ENCODE measurements around the gene TGFA. TPM values are rescaled to one million over a fixed set of nuclear protein-coding genes. Genes with fewer than 3 reads are reported as not detected.

TGFA gene
- polyA plus RNA-seq, 1 donor (not counting 4 experiments of a cell fraction or from before 2014, with no cell fraction given) = 51.7 TPM

DNA sequence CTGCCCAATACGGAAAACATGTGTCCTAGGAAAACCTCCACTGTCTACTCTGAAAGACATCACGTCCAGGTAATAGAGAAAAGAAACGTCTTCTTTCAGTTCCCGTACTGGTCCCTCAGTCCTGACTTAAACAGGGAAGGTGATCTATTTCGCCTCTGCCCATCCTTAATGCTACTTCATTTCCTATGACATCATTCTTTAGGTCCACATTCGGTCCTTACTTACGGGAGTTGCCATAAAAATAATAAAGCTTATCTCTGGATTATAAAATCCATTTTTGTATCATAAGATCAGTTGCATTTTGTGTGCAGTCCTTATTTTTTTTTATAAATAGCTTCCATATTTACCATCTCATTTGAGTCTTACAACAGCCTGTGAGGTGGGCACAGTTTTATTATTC, 3.7 kb downstream of the TGFA start:
- Histone ChIP-seq H3K9me1 (ENCODE audit: control insufficient read depth, extremely low read depth, insufficient read depth, low read length) (peaks cover 7% of the 10 kb centered on the region), H3K36me3 (ENCODE audit: control insufficient read depth in 2 of 2, extremely low read depth in 1 of 2, insufficient read depth in 2 of 2, low read length in 2 of 2) (peaks cover 0 to 11% of the 10 kb centered on the region in 2 experiments), H2AFZ (ENCODE audit: control insufficient read depth, low read length) (no peak overlapping the region), H3K9ac (ENCODE audit: control insufficient read depth, extremely low read depth, insufficient read depth, low read length) (no peak overlapping the region), H3K79me2 (ENCODE audit: control insufficient read depth, insufficient read depth, low read length) (peaks cover 91% of the 10 kb centered on the region), H3K27ac (ENCODE audit: control insufficient read depth, insufficient read depth, low read length) (no peak overlapping the region), H4K20me1 (ENCODE audit: control insufficient read depth, extremely low read depth, insufficient read depth, low read length) (peaks cover 16% of the 10 kb centered on the region), H3K27me3 (ENCODE audit: control insufficient read depth, extremely low read depth, insufficient read depth, low read length) (no peaks in the 10 kb centered on the region), H3K4me3 (ENCODE audit: control insufficient read depth in 2 of 3, extremely low read depth in 1 of 3, insufficient read depth in 2 of 3, low read depth in 1 of 3, low read length in 3 of 3) (no peak overlapping the region), H3K4me2 (ENCODE audit: control insufficient read depth, extremely low read depth, insufficient read depth, low read depth, low read length) (peak overlapping the region; percentile 47), H3K9me3 (ENCODE audit: control insufficient read depth, low read depth, low read length) (no peaks in the 10 kb centered on the region), H3K4me1 (ENCODE audit: control insufficient read depth, extremely low read depth, insufficient read depth, low read length) (peaks cover 40% of the 10 kb centered on the region)
- no peak for FAIRE-seq
- no peak for DNase-seq (ENCODE audit: low read depth, low spot score)
- no peak for TF ChIP-seq EZH2 (IDR thresholded peaks at IDR 0.05; ENCODE audit: low read length)
- dilution Hi-C loops (cut with MboI; ENCODE audit: extremely low pct_ligation_motif_present, low sequenced_read_pairs) = no loop called here

DNA sequence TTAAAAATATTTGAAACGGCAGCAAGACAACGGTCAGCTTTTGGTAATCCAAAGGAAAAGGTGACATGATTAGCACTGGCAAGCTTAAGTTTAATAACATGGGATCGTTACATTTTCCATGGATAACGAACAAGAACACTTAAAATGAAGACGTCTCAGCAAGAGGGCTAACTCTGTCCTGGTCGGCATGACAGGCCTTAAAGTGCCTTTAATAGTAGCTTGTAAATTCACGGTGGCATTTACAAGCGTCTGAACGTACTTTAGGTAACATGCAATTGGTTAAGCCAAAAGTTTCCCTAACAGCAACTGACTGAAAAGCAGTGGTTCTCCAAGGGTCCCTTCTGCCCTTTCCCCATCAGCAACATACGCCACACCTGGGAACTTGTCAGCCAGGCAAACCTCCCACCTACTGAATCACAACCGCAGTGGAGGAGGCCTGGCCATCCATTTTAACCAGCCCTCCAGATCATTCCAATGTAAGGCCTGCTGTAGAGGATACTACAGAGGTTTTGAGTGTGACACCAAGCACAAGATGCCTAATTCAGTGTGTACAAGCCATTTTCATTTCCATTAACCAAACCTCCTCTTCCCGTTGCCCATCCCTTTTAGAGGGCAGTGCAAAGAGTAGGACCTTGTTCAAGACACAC, 4.4 kb downstream of the TGFA start:
- peaks cover 0 to 11% of the 10 kb centered on the region in 2 experiments for H3K36me3 ChIP-seq (ENCODE audit: control insufficient read depth in 2 of 2, extremely low read depth in 1 of 2, insufficient read depth in 2 of 2, low read length in 2 of 2)
- no peak overlapping the region for H3K27ac ChIP-seq (ENCODE audit: control insufficient read depth, insufficient read depth, low read length)
- H3K9me1 ChIP-seq (ENCODE audit: control insufficient read depth, extremely low read depth, insufficient read depth, low read length) = peaks cover 7% of the 10 kb centered on the region
- H4K20me1 ChIP-seq (ENCODE audit: control insufficient read depth, extremely low read depth, insufficient read depth, low read length) = peaks cover 19% of the 10 kb centered on the region
- H2AFZ ChIP-seq (ENCODE audit: control insufficient read depth, low read length) = no peak overlapping the region
- no peaks in the 10 kb centered on the region for H3K9me3 ChIP-seq (ENCODE audit: control insufficient read depth, low read depth, low read length)
- DNase-seq (ENCODE audit: low read depth, low spot score) (no peak), FAIRE-seq (peak; percentile 44)
- H3K79me2 ChIP-seq (ENCODE audit: control insufficient read depth, insufficient read depth, low read length) = peaks cover 92% of the 10 kb centered on the region
- H3K27me3 ChIP-seq (ENCODE audit: control insufficient read depth, extremely low read depth, insufficient read depth, low read length) = no peaks in the 10 kb centered on the region
- H3K4me1 ChIP-seq (ENCODE audit: control insufficient read depth, extremely low read depth, insufficient read depth, low read length) = peaks cover 32% of the 10 kb centered on the region
- dilution Hi-C loops (cut with MboI; ENCODE audit: extremely low pct_ligation_motif_present, low sequenced_read_pairs) = no loop called here
- H3K4me2 ChIP-seq (ENCODE audit: control insufficient read depth, extremely low read depth, insufficient read depth, low read depth, low read length) = peak overlapping the region; percentile 47
- no peak overlapping the region for H3K4me3 ChIP-seq (ENCODE audit: control insufficient read depth in 2 of 3, extremely low read depth in 1 of 3, insufficient read depth in 2 of 3, low read depth in 1 of 3, low read length in 3 of 3)
- no peak overlapping the region for H3K9ac ChIP-seq (ENCODE audit: control insufficient read depth, extremely low read depth, insufficient read depth, low read length)
- TF ChIP-seq, protein P1, sequence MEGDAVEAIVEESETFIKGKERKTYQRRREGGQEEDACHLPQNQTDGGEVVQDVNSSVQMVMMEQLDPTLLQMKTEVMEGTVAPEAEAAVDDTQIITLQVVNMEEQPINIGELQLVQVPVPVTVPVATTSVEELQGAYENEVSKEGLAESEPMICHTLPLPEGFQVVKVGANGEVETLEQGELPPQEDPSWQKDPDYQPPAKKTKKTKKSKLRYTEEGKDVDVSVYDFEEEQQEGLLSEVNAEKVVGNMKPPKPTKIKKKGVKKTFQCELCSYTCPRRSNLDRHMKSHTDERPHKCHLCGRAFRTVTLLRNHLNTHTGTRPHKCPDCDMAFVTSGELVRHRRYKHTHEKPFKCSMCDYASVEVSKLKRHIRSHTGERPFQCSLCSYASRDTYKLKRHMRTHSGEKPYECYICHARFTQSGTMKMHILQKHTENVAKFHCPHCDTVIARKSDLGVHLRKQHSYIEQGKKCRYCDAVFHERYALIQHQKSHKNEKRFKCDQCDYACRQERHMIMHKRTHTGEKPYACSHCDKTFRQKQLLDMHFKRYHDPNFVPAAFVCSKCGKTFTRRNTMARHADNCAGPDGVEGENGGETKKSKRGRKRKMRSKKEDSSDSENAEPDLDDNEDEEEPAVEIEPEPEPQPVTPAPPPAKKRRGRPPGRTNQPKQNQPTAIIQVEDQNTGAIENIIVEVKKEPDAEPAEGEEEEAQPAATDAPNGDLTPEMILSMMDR (optimal IDR thresholded peaks at IDR 0.05 in 1 of 3, IDR thresholded peaks at IDR 0.05 in 1 of 3, conservative IDR thresholded peaks at IDR 0.05 in 1 of 3; ENCODE audit: extremely low read depth in 1 of 3, insufficient read depth in 2 of 3, low read length in 3 of 3) = no peak
- TF ChIP-seq EZH2 (IDR thresholded peaks at IDR 0.05; ENCODE audit: low read length) = no peak

DNA sequence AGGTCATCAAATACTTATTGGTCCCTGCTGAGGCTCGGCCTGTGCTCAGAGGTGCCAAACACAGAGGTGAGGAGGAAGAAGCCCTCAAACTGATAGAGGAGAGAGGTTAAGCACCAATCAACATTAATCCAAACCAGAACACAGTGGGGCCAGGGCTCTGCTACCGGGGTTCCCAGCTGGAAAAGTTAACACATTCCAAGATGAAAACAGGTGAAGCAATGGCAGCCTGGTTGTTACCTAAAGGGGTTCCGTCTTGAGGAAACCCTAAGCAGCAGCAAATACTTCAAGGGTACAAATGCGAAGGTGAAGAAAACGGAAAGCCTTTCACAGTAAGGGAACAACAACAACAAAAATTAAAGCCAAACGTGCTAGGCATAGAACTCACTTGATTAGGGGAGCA, 5.4 kb downstream of the TGFA start:
- peaks cover 98% of the 10 kb centered on the region for H3K79me2 ChIP-seq (ENCODE audit: control insufficient read depth, insufficient read depth, low read length)
- TF ChIP-seq EZH2 (IDR thresholded peaks at IDR 0.05; ENCODE audit: low read length) = no peak
- TF ChIP-seq, protein P1 (optimal IDR thresholded peaks at IDR 0.05 in 1 of 3, IDR thresholded peaks at IDR 0.05 in 1 of 3, conservative IDR thresholded peaks at IDR 0.05 in 1 of 3; ENCODE audit: extremely low read depth in 1 of 3, insufficient read depth in 2 of 3, low read length in 3 of 3) = no peak
- H3K36me3 ChIP-seq (ENCODE audit: control insufficient read depth in 2 of 2, extremely low read depth in 1 of 2, insufficient read depth in 2 of 2, low read length in 2 of 2) = peaks cover 0 to 11% of the 10 kb centered on the region in 2 experiments
- H3K27me3 ChIP-seq (ENCODE audit: control insufficient read depth, extremely low read depth, insufficient read depth, low read length) = no peaks in the 10 kb centered on the region
- no peak overlapping the region for H2AFZ ChIP-seq (ENCODE audit: control insufficient read depth, low read length)
- no peak overlapping the region for H3K27ac ChIP-seq (ENCODE audit: control insufficient read depth, insufficient read depth, low read length)
- H3K9me3 ChIP-seq (ENCODE audit: control insufficient read depth, low read depth, low read length) = no peaks in the 10 kb centered on the region
- no peak overlapping the region for H3K4me3 ChIP-seq (ENCODE audit: control insufficient read depth in 2 of 3, extremely low read depth in 1 of 3, insufficient read depth in 2 of 3, low read depth in 1 of 3, low read length in 3 of 3)
- FAIRE-seq = no peak
- H4K20me1 ChIP-seq (ENCODE audit: control insufficient read depth, extremely low read depth, insufficient read depth, low read length) = peaks cover 19% of the 10 kb centered on the region
- H3K4me2 ChIP-seq (ENCODE audit: control insufficient read depth, extremely low read depth, insufficient read depth, low read depth, low read length) = peak overlapping the region; percentile 42
- H3K9ac ChIP-seq (ENCODE audit: control insufficient read depth, extremely low read depth, insufficient read depth, low read length) = no peak overlapping the region
- H3K4me1 ChIP-seq (ENCODE audit: control insufficient read depth, extremely low read depth, insufficient read depth, low read length) = peaks cover 32% of the 10 kb centered on the region
- peaks cover 7% of the 10 kb centered on the region for H3K9me1 ChIP-seq (ENCODE audit: control insufficient read depth, extremely low read depth, insufficient read depth, low read length)
- dilution Hi-C loops (cut with MboI; ENCODE audit: extremely low pct_ligation_motif_present, low sequenced_read_pairs) = no loop called here
- DNase-seq (ENCODE audit: low read depth, low spot score) = no peak
